GM23338 (cell line): ENCODE measurements around the gene METTL6. TPM values are rescaled to one million over a fixed set of nuclear protein-coding genes. Genes with fewer than 3 reads are reported as not detected.

Experiments
- ATAC-seq: fragments of 200-7000 bp; cut with Tn5 transposase; 3 replicates; pipeline ENCODE4 v1.9.1; 2020
- DNase-seq: peaks from one replicate; pipeline ENCODE4 v3.0.0-alpha.2; 2015; ENCODE audit warnings: low spot score
- H2AFZ ChIP-seq: fragments of 200-600 bp; sonication (generic); 2 replicates; pipeline ENCODE4 v1.8.0; 2016; ENCODE audit warnings: antibody characterized with exemption, mild to moderate bottlenecking, moderate library complexity
- H3F3A ChIP-seq: fragments of 200-600 bp; sonication (generic); replicated peaks from 2 replicates; pipeline ENCODE4 v1.8.0; 2017; ENCODE audit warnings: antibody characterized with exemption, mixed run types, low read depth
- H3K27ac ChIP-seq: fragments of 200-600 bp; sonication (generic); 2 replicates; pipeline ENCODE4 v1.6.1; 2016; ENCODE audit warnings: low read depth
- H3K27me3 ChIP-seq: fragments of 200-600 bp; sonication (generic); 2 replicates; pipeline ENCODE4 v1.8.0; 2016; ENCODE audit warnings: mild to moderate bottlenecking, mixed run types, moderate library complexity; ENCODE audit not compliant: insufficient read depth
- H3K36me3 ChIP-seq: fragments of 200-600 bp; sonication (generic); 2 replicates; pipeline ENCODE4 v1.8.0; 2016; ENCODE audit warnings: mild to moderate bottlenecking; ENCODE audit not compliant: insufficient read depth
- H3K4me1 ChIP-seq: fragments of 200-600 bp; sonication (generic); 2 replicates; pipeline ENCODE4 v1.8.0; 2016; ENCODE audit warnings: mild to moderate bottlenecking, moderate library complexity; ENCODE audit not compliant: insufficient read depth
- H3K4me2 ChIP-seq: fragments of 200-600 bp; sonication (generic); 2 replicates; pipeline ENCODE4 v1.7.1; 2017; ENCODE audit warnings: mixed run types
- H3K4me3 ChIP-seq: fragments of 200-600 bp; sonication (generic); 2 replicates; pipeline ENCODE4 v1.6.1; 2016; ENCODE audit warnings: mixed run types
- H3K79me2 ChIP-seq: fragments of 200-600 bp; sonication (generic); replicated peaks from 2 replicates; pipeline ENCODE4 v1.8.0; 2017; ENCODE audit warnings: mild to moderate bottlenecking; ENCODE audit not compliant: insufficient read depth
- H3K9me2 ChIP-seq: fragments of 200-600 bp; sonication (generic); 2 replicates; pipeline ENCODE4 v1.8.0; 2017; ENCODE audit not compliant: insufficient read depth
- H4K20me1 ChIP-seq: fragments of 200-600 bp; sonication (generic); replicated peaks from 2 replicates; pipeline ENCODE4 v1.8.0; 2017; ENCODE audit warnings: mild to moderate bottlenecking; ENCODE audit not compliant: insufficient read depth
- H3K27ac Mint-ChIP-seq: 2 replicates; pipeline ENCODE4 v1.8.0; 2020; ENCODE audit warnings: inconsistent platforms, mild to moderate bottlenecking, moderate library complexity, mixed read lengths
- H3K27me3 Mint-ChIP-seq: 3 replicates; pipeline ENCODE4 v1.8.0; 2022; ENCODE audit warnings: low read depth, mild to moderate bottlenecking, moderate library complexity, mixed read lengths, inconsistent platforms; ENCODE audit not compliant: insufficient read depth, poor library complexity
- H3K36me3 Mint-ChIP-seq: 3 replicates; pipeline ENCODE4 v1.8.0; 2021; ENCODE audit warnings: low read depth, mild to moderate bottlenecking, inconsistent platforms, moderate library complexity, mixed read lengths
- H3K4me1 Mint-ChIP-seq: 3 replicates; pipeline ENCODE4 v1.8.0; 2020; ENCODE audit warnings: mild to moderate bottlenecking, inconsistent platforms, mixed read lengths
- H3K4me3 Mint-ChIP-seq: 3 replicates; pipeline ENCODE4 v1.8.0; 2021; ENCODE audit warnings: moderate library complexity, mild to moderate bottlenecking, inconsistent platforms, mixed read lengths
- H3K9me3 Mint-ChIP-seq: 3 replicates; pipeline ENCODE4 v1.8.0; 2020; ENCODE audit warnings: moderate library complexity, mild to moderate bottlenecking, inconsistent platforms, mixed read lengths
- CREB1 ChIP-seq: fragments of 250-450 bp; sonication (Bioruptor Pico); IDR thresholded peaks from 2 replicates; pipeline ENCODE4 v1.5.0; 2020; ENCODE audit warnings: low read depth, mild to moderate bottlenecking, moderate library complexity
- EZH2phosphoT487 ChIP-seq: fragments of 200-600 bp; sonication (generic); IDR thresholded peaks from one replicate; pipeline ENCODE4 v1.8.1; 2018; ENCODE audit warnings: antibody characterized with exemption; ENCODE audit not compliant: unreplicated experiment
- STAT1 ChIP-seq: IDR thresholded peaks from one replicate; pipeline ENCODE4 v1.6.1; 2016; ENCODE audit warnings: antibody characterized with exemption; ENCODE audit not compliant: unreplicated experiment
- ZNF114 ChIP-seq: fragments of 250-450 bp; sonication (Bioruptor Pico); IDR thresholded peaks from 2 replicates; pipeline ENCODE4 v1.5.0; 2020; ENCODE audit warnings: mild to moderate bottlenecking, moderate library complexity
- ZNF331 ChIP-seq: fragments of 250-450 bp; sonication (Bioruptor Pico); IDR thresholded peaks from 2 replicates; pipeline ENCODE4 v1.5.0; 2020; ENCODE audit warnings: low read depth, mild to moderate bottlenecking, moderate library complexity
- polyA plus RNA-seq: library from polyadenylated mRNA; unstranded; fragments of >200 nt; fragmentation: Nextera tagmentation; extraction: Ambion mirVana; gene quantifications from 2 replicates; pipeline ENCODE4 v1.2.1, GENCODE V29; 2016
- total RNA-seq: library from RNA; depleted of rRNA; stranded (reverse); fragments of >200 nt; shearing (Covaris generic); gene quantifications from 2 replicates; pipeline ENCODE4 v1.2.3, GENCODE V29; 2014
- TF ChIP-seq, protein P1 (sequence below): fragments of 250-450 bp; sonication (Bioruptor Pico); IDR thresholded peaks from 2 replicates; pipeline ENCODE4 v1.5.0; 2020; ENCODE audit warnings: mild to moderate bottlenecking, moderate library complexity
- TF ChIP-seq, protein P2 (sequence below): IDR thresholded peaks from 2 replicates; pipeline ENCODE4 v1.6.1; 2016; ENCODE audit warnings: antibody characterized with exemption
- TF ChIP-seq, protein P3 (sequence below): IDR thresholded peaks from one replicate; pipeline ENCODE4 v1.6.1; 2018; ENCODE audit warnings: antibody characterized with exemption; ENCODE audit not compliant: unreplicated experiment

METTL6 gene
- total and polyA plus RNA-seq, 2 experiments from 2014 or later: 15.1 to 17.8 TPM

DNA sequence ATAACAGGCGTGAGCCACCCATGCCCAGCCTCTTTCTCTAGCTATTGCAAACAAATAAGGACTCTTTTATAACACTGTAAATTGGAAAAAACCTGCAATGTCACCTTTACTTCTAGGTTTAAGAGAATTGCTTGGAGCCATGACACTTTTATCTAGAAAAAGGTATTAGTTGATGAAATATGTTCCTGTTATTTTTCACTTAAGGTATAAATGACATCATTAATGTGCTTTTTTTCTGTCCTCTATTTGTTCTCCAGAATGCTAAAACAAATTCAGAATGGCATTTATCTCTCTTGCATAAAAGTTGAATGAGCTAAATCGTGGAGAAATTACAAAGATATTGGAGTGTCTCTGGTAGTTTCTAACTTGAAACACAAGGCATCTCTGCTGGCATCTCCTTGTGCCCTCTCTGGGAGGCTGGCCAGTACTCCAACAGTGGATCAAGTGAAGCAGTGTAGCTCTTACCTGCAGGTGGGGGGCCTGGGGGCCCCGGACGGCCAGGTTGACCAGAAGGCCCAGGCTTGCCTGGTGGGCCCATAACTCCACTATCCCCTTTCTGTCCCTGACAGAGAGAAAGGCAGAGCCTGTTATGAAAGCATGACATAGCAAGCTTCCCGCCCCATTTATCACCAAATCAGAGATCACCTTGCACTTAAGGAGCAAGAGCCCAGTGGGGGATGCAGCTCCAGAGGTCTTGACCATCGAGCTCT is 38.7 kb upstream of the METTL6 start (continued):
- TF ChIP-seq, protein P1, sequence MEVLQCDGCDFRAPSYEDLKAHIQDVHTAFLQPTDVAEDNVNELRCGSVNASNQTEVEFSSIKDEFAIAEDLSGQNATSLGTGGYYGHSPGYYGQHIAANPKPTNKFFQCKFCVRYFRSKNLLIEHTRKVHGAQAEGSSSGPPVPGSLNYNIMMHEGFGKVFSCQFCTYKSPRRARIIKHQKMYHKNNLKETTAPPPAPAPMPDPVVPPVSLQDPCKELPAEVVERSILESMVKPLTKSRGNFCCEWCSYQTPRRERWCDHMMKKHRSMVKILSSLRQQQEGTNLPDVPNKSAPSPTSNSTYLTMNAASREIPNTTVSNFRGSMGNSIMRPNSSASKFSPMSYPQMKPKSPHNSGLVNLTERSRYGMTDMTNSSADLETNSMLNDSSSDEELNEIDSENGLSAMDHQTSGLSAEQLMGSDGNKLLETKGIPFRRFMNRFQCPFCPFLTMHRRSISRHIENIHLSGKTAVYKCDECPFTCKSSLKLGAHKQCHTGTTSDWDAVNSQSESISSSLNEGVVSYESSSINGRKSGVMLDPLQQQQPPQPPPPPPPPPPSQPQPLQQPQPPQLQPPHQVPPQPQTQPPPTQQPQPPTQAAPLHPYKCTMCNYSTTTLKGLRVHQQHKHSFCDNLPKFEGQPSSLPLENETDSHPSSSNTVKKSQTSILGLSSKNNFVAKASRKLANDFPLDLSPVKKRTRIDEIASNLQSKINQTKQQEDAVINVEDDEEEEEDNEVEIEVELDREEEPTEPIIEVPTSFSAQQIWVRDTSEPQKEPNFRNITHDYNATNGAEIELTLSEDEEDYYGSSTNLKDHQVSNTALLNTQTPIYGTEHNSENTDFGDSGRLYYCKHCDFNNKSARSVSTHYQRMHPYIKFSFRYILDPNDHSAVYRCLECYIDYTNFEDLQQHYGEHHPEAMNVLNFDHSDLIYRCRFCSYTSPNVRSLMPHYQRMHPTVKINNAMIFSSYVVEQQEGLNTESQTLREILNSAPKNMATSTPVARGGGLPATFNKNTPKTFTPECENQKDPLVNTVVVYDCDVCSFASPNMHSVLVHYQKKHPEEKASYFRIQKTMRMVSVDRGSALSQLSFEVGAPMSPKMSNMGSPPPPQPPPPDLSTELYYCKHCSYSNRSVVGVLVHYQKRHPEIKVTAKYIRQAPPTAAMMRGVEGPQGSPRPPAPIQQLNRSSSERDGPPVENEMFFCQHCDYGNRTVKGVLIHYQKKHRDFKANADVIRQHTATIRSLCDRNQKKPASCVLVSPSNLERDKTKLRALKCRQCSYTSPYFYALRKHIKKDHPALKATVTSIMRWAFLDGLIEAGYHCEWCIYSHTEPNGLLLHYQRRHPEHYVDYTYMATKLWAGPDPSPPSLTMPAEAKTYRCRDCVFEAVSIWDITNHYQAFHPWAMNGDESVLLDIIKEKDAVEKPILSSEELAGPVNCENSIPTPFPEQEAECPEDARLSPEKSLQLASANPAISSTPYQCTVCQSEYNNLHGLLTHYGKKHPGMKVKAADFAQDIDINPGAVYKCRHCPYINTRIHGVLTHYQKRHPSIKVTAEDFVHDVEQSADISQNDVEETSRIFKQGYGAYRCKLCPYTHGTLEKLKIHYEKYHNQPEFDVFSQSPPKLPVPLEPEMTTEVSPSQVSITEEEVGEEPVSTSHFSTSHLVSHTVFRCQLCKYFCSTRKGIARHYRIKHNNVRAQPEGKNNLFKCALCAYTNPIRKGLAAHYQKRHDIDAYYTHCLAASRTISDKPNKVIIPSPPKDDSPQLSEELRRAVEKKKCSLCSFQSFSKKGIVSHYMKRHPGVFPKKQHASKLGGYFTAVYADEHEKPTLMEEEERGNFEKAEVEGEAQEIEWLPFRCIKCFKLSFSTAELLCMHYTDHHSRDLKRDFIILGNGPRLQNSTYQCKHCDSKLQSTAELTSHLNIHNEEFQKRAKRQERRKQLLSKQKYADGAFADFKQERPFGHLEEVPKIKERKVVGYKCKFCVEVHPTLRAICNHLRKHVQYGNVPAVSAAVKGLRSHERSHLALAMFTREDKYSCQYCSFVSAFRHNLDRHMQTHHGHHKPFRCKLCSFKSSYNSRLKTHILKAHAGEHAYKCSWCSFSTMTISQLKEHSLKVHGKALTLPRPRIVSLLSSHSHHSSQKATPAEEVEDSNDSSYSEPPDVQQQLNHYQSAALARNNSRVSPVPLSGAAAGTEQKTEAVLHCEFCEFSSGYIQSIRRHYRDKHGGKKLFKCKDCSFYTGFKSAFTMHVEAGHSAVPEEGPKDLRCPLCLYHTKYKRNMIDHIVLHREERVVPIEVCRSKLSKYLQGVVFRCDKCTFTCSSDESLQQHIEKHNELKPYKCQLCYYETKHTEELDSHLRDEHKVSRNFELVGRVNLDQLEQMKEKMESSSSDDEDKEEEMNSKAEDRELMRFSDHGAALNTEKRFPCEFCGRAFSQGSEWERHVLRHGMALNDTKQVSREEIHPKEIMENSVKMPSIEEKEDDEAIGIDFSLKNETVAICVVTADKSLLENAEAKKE (CRISPR knock-in tag): no peak
- TF ChIP-seq STAT1 (no peak), ZNF114 (CRISPR knock-in tag) (no peak)
- TF ChIP-seq, protein P2, sequence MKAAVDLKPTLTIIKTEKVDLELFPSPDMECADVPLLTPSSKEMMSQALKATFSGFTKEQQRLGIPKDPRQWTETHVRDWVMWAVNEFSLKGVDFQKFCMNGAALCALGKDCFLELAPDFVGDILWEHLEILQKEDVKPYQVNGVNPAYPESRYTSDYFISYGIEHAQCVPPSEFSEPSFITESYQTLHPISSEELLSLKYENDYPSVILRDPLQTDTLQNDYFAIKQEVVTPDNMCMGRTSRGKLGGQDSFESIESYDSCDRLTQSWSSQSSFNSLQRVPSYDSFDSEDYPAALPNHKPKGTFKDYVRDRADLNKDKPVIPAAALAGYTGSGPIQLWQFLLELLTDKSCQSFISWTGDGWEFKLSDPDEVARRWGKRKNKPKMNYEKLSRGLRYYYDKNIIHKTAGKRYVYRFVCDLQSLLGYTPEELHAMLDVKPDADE: no peak

DNA sequence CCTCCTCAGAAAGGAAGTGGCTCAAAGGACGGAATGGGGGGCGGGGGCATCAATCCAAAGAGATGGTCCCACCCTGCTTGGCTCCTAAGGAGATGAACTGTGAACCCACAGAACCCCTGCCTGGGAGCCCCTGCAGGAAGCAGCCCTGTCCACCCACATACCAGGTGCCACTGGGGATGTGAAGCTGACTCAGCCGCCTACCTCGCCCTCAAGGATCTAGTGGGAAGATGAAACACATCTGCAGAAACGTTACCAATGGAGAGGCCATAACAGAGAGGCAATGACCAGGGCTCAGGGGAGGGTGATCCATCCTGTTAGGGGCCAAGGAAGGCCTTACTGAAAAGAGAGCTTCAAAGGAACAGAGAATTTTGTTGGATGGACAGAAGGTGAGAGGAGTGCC is 35.1 kb upstream of the METTL6 start:
- Mint-ChIP-seq H3K9me3 (no peaks in the 10 kb centered on the region), H3K4me3 (no peak overlapping the region), H3K27ac (no peak overlapping the region), H3K36me3 (no peaks in the 10 kb centered on the region), H3K27me3 (peaks cover 3% of the 10 kb centered on the region), H3K4me1 (no peaks in the 10 kb centered on the region)
- Histone ChIP-seq H3K9me2 (no peaks in the 10 kb centered on the region), H3K79me2 (no peaks in the 10 kb centered on the region), H3K27ac (no peak overlapping the region), H3K36me3 (no peaks in the 10 kb centered on the region), H3K4me2 (no peak overlapping the region), H3F3A (no peaks in the 10 kb centered on the region), H2AFZ (no peak overlapping the region), H3K4me3 (no peak overlapping the region), H3K4me1 (no peaks in the 10 kb centered on the region), H3K27me3 (no peaks in the 10 kb centered on the region), H4K20me1 (no peaks in the 10 kb centered on the region)
- DNase-seq (no peak), ATAC-seq (no peak)
- no peak for TF ChIP-seq CREB1 (CRISPR knock-in tag)
- no peak for TF ChIP-seq EZH2phosphoT487
- TF ChIP-seq, protein P3, sequence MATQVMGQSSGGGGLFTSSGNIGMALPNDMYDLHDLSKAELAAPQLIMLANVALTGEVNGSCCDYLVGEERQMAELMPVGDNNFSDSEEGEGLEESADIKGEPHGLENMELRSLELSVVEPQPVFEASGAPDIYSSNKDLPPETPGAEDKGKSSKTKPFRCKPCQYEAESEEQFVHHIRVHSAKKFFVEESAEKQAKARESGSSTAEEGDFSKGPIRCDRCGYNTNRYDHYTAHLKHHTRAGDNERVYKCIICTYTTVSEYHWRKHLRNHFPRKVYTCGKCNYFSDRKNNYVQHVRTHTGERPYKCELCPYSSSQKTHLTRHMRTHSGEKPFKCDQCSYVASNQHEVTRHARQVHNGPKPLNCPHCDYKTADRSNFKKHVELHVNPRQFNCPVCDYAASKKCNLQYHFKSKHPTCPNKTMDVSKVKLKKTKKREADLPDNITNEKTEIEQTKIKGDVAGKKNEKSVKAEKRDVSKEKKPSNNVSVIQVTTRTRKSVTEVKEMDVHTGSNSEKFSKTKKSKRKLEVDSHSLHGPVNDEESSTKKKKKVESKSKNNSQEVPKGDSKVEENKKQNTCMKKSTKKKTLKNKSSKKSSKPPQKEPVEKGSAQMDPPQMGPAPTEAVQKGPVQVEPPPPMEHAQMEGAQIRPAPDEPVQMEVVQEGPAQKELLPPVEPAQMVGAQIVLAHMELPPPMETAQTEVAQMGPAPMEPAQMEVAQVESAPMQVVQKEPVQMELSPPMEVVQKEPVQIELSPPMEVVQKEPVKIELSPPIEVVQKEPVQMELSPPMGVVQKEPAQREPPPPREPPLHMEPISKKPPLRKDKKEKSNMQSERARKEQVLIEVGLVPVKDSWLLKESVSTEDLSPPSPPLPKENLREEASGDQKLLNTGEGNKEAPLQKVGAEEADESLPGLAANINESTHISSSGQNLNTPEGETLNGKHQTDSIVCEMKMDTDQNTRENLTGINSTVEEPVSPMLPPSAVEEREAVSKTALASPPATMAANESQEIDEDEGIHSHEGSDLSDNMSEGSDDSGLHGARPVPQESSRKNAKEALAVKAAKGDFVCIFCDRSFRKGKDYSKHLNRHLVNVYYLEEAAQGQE: no peak
- no peak for TF ChIP-seq ZNF331
